KMS-11 (cell line): ENCODE data around the gene RAPGEF2.

ENCODE experiments used
- H2AFZ ChIP-seq: fragments of 200-600 bp; sonication (generic); 2 replicates; pipeline ENCODE4 v1.6.1; 2016; ENCODE audit warnings: antibody characterized with exemption, mixed run types, low read depth
- H3K27ac ChIP-seq: fragments of 200-600 bp; sonication (generic); 2 replicates; pipeline ENCODE4 v1.6.1; 2016; ENCODE audit warnings: mild to moderate bottlenecking, mixed run types
- H3K27me3 ChIP-seq: fragments of 200-600 bp; sonication (generic); 2 replicates; pipeline ENCODE4 v1.6.1; 2017; ENCODE audit warnings: mild to moderate bottlenecking, low read depth, mixed run types, moderate library complexity; ENCODE audit not compliant: insufficient read depth
- H3K36me3 ChIP-seq: fragments of 200-600 bp; sonication (generic); 2 replicates; pipeline ENCODE4 v1.6.1; 2017; ENCODE audit warnings: mild to moderate bottlenecking, mixed run types; ENCODE audit not compliant: insufficient read depth
- H3K4me1 ChIP-seq: fragments of 200-600 bp; sonication (generic); 2 replicates; pipeline ENCODE4 v1.6.1; 2016; ENCODE audit warnings: mild to moderate bottlenecking, low read depth, mixed run types; ENCODE audit not compliant: poor library complexity, severe bottlenecking
- H3K4me2 ChIP-seq: fragments of 200-600 bp; sonication (generic); 2 replicates; pipeline ENCODE4 v1.7.0; 2016; ENCODE audit warnings: mild to moderate bottlenecking, mixed run types
- H3K4me3 ChIP-seq: fragments of 200-600 bp; sonication (generic); IDR thresholded peaks from 2 replicates; pipeline ENCODE4 v1.6.1; 2017; ENCODE audit warnings: low read depth, low read length, mixed read lengths; ENCODE audit not compliant: insufficient read depth
- H3K79me2 ChIP-seq: fragments of 200-600 bp; sonication (generic); 2 replicates; pipeline ENCODE4 v1.6.1; 2016; ENCODE audit warnings: low read depth, mixed run types; ENCODE audit not compliant: insufficient read depth
- H3K9ac ChIP-seq: fragments of 200-600 bp; sonication (generic); 2 replicates; pipeline ENCODE4 v1.6.1; 2016; ENCODE audit warnings: mild to moderate bottlenecking, mixed run types
- H4K20me1 ChIP-seq: fragments of 200-600 bp; sonication (generic); 2 replicates; pipeline ENCODE4 v1.6.1; 2016; ENCODE audit warnings: mild to moderate bottlenecking, mixed run types; ENCODE audit not compliant: insufficient read depth
- CTCF ChIP-seq: fragments of 200-600 bp; sonication (generic); conservative IDR thresholded peaks from 2 replicates; pipeline ENCODE4 v1.6.1; 2017; ENCODE audit warnings: low read depth, mild to moderate bottlenecking, antibody characterized with exemption, low read length, moderate library complexity, mixed read lengths

Gene RAPGEF2

GRCh38 chr4:159256037-159256436, 153.2 kb downstream of the RAPGEF2 start:
- Histone ChIP-seq H4K20me1 (no peaks in the 10 kb centered on the region), H2AFZ (no peak overlapping the region), H3K4me1 (no peaks in the 10 kb centered on the region), H3K27ac (no peak overlapping the region), H3K27me3 (no peaks in the 10 kb centered on the region), H3K79me2 (no peaks in the 10 kb centered on the region), H3K4me3 (no peak overlapping the region), H3K9ac (no peak overlapping the region), H3K36me3 (no peaks in the 10 kb centered on the region), H3K4me2 (no peak overlapping the region)
- no peak for TF ChIP-seq CTCF

DNA sequence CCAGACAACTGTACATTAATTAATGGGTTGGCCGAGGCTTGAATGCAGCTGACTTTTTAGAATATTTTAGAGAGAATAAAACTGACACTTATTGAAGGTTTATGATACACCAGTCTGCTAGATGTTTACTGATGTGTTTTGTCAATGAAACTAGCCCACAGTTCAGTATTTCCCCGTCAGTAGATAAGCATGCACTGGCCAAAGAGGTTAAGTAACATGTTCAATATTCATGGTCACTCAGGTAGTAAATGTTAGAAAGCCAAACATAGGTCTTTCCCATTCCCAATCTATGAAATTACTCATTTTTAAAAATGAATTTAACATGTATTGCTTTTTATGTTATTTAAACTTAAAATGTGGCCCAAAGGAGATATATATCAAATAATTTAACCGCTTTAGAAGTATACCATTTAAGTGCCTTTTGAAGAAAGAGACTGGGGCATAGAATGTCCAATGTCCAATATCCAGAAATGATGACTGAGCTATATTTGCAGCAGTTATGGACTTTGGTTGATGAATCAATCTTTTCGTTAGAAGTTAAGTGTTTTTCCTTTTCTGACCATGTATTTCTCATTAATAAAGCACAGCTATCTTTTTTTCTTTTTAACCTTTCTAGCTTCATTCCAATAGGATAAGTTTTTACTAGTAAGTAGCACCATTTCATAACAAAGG, 156.1 kb downstream of the RAPGEF2 start:
- Histone ChIP-seq H4K20me1 (no peaks in the 10 kb centered on the region), H3K27ac (no peak overlapping the region), H3K9ac (no peak overlapping the region), H3K36me3 (no peaks in the 10 kb centered on the region), H3K4me3 (no peak overlapping the region), H3K4me2 (no peak overlapping the region), H3K4me1 (no peaks in the 10 kb centered on the region), H2AFZ (no peak overlapping the region), H3K27me3 (no peaks in the 10 kb centered on the region), H3K79me2 (no peaks in the 10 kb centered on the region)
- TF ChIP-seq CTCF = no peak

DNA sequence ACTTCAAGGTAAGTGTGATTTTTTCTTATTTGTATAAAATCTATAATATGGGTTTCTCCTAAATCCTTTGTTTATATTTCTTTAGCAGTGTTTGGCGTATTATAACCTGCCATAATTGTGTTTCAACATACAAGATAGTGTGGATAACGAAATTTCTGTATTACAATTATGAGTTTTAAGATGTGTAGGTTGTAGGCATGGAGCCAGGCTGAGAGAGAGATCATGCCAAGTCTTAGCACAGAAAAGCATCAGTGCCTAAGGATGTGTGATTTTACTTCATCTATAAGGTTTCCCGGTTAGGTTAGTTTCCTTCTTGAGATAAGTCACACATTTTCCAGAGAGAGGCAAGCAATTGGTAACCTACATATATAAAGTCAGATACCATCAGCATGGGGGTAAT, 161.2 kb downstream of the RAPGEF2 start:
- Histone ChIP-seq H3K4me2 (no peak overlapping the region), H3K9ac (no peak overlapping the region), H3K79me2 (no peaks in the 10 kb centered on the region), H3K27me3 (no peaks in the 10 kb centered on the region), H3K4me3 (no peak overlapping the region), H3K27ac (no peak overlapping the region), H4K20me1 (no peaks in the 10 kb centered on the region), H3K4me1 (no peaks in the 10 kb centered on the region), H2AFZ (no peak overlapping the region), H3K36me3 (no peaks in the 10 kb centered on the region)
- TF ChIP-seq CTCF = no peak

DNA sequence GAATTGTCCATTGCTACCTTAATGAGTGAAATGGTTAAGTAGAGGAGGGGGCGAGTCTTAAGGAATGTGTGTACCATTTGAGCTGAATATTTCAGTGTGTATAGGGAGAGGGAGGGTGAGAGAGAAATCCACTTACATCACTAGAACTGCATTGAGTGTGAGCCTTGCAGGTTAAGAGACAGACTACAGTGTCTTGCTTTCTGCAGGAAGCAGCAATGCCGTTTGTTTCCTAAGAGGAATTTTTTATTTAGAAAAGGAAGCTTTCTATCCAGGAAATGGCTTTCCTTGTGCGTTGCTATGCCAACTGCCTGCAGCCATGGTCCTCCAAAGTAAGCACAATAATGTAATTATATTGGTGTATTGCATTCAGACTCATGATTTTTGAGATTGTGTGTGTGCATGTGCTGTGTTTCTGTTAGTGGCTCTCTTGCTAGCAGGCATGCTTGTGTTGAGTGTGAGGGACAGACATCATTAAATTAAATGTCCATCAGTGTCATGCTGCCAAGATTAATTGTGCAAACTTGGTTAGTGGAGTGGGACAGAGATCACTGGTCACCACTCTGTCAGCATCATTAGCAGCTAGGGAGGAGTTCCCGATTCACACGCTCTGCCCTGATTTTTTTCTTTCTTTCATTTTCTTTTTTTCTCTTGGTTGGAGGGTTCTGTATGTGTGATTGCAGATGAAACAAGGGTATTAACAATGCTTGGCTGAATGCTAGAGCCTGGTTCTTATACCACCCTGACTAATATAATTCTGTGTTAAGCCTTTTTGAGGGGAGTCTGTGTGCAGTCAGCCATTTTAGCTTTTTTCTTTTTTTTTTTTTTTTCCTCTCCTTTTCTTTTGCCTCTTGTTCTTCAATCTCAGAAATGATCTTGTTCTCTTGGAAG, 164.3 kb downstream of the RAPGEF2 start:
- Histone ChIP-seq H3K9ac (no peak overlapping the region), H3K27me3 (no peaks in the 10 kb centered on the region), H3K4me3 (no peak overlapping the region), H3K4me1 (no peaks in the 10 kb centered on the region), H2AFZ (no peak overlapping the region), H3K27ac (no peak overlapping the region), H3K79me2 (no peaks in the 10 kb centered on the region), H3K4me2 (no peak overlapping the region), H3K36me3 (no peaks in the 10 kb centered on the region), H4K20me1 (no peaks in the 10 kb centered on the region)
- no peak for TF ChIP-seq CTCF
